Neural progenitor cell (in vitro differentiated cells): Measurements from ENCODE around the gene RBFA.

Source experiments
- EZH2 ChIP-seq: fragments of 200-600 bp; sonication (generic); IDR thresholded peaks from 2 replicates; pipeline ENCODE4 v1.6.1; 2017; ENCODE audit warnings: antibody characterized with exemption, mild to moderate bottlenecking, moderate library complexity
- EZH2phosphoT487 ChIP-seq: fragments of 200-600 bp; sonication (generic); IDR thresholded peaks from 2 replicates; pipeline ENCODE4 v1.6.1; 2017; ENCODE audit warnings: antibody characterized with exemption
- TF ChIP-seq, protein P1 (sequence below): fragments of 200-600 bp; sonication (generic); IDR thresholded peaks from 2 replicates; pipeline ENCODE4 v1.5.1; 2017; ENCODE audit warnings: antibody characterized with exemption, mild to moderate bottlenecking

GRCh38 chr18:80041424-80041823 lies 7.2 kb downstream of the RBFA start:
- TF ChIP-seq, protein P1, sequence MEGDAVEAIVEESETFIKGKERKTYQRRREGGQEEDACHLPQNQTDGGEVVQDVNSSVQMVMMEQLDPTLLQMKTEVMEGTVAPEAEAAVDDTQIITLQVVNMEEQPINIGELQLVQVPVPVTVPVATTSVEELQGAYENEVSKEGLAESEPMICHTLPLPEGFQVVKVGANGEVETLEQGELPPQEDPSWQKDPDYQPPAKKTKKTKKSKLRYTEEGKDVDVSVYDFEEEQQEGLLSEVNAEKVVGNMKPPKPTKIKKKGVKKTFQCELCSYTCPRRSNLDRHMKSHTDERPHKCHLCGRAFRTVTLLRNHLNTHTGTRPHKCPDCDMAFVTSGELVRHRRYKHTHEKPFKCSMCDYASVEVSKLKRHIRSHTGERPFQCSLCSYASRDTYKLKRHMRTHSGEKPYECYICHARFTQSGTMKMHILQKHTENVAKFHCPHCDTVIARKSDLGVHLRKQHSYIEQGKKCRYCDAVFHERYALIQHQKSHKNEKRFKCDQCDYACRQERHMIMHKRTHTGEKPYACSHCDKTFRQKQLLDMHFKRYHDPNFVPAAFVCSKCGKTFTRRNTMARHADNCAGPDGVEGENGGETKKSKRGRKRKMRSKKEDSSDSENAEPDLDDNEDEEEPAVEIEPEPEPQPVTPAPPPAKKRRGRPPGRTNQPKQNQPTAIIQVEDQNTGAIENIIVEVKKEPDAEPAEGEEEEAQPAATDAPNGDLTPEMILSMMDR = no peak
- TF ChIP-seq EZH2 (no peak), EZH2phosphoT487 (no peak)
